GM12873 (cell line): Measurements from ENCODE around the gene YJU2.

Experiments
- TF ChIP-seq, protein P1 (sequence below): IDR thresholded peaks from 2 replicates; pipeline ENCODE4 v1.5.1; 2012; ENCODE audit warnings: low read depth, mild to moderate bottlenecking, moderate library complexity, low read length, control low read depth; ENCODE audit not compliant: insufficient read depth; ENCODE audit errors: missing control alignments

Gene YJU2

DNA sequence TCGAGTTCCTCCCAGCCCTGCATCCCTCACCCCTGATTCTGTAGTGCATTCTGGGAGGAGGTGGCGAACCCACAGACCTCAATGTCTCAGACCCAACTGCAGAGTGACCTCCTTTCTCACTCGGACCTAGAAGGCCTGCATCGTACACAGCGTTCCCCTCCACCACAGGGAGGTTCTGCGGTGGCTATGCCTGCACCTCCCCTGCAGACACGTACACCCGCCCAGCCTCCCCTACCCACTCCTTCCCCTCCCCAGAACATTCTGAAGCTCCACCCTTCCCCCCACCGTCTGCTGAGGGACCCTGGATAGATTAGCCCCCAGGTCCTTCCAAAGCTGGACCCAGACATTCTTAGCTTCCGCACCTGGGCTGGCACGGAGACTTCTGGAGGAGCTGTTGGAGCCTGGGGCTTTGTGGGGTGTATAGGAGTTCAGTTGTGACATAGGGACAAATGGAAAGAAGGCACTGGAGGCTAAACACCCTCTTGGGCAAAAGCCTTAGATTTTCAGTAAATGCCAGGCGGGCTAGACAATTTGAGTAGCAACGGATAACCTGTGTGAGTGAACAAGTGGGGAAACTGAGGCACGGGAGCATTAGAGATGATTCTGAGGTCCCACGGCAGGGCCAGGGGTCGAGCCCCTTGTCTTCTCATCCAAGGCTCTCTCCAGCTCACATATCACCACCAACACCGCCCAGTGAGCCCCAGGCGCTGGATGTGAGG, 57.1 kb downstream of the YJU2 start:
- TF ChIP-seq, protein P1, sequence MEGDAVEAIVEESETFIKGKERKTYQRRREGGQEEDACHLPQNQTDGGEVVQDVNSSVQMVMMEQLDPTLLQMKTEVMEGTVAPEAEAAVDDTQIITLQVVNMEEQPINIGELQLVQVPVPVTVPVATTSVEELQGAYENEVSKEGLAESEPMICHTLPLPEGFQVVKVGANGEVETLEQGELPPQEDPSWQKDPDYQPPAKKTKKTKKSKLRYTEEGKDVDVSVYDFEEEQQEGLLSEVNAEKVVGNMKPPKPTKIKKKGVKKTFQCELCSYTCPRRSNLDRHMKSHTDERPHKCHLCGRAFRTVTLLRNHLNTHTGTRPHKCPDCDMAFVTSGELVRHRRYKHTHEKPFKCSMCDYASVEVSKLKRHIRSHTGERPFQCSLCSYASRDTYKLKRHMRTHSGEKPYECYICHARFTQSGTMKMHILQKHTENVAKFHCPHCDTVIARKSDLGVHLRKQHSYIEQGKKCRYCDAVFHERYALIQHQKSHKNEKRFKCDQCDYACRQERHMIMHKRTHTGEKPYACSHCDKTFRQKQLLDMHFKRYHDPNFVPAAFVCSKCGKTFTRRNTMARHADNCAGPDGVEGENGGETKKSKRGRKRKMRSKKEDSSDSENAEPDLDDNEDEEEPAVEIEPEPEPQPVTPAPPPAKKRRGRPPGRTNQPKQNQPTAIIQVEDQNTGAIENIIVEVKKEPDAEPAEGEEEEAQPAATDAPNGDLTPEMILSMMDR, result no peak

DNA sequence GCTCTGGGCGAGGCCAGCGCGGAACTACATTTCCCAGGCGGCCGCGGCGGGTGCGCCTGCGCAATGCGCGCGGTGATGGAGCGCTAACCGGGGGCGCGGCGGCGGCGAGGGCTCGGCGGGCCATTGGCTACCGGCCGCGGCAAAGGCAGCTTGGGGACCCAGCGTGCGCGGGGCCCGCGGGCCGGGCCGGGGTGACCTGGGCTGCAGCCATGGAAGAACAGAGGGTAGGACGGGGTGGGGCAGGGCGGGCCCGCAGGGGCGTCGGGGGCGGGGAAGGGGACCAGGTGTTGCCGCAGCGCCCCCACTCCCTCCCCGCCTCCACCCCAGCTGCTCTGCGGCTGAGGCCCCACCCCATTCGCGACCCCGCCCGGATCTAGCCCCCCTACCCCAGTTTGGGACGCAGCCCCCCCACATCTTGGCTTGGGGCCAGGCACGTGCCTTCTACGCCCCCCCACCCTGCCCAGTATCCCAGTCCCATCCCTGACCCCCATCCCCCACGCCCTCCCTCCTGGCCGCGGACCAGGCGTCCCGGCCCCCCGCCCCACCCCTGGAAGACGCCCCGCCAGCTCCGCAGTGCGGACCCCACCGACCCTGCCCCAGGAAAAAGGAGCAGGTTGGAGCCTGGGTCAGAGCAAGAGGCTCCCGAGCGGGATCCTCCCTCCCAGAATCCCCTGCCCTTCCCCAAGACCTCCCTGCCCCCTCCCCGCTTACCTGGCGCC, 57.8 kb downstream of the YJU2 start, which contains the start of gene FSD1:
TSS of gene FSD1 (plus strand) at position 61 of the 719 bp plus-strand sequence. CDS start at position 210, 149 bp downstream.
- TF ChIP-seq, protein P1, result no peak

DNA sequence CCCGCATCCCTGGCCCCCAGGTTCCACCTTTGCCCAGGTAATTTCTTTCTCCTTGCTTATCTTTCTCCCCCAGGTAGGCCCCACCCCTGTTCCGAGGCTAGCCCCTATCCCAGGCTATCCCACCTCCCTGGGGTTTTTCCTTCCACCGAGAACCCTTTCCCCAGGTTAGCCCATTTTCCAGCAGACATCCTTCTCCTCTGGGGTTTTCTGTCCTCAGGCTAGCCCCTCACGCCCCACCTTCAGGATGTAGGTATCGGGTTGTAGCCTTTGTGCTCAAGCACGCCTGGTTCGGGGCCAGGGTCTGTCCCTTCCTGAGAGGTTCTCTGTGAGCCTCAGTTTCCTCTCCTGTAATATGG, 58.4 kb downstream of the YJU2 start:
- TF ChIP-seq, protein P1, result no peak

DNA sequence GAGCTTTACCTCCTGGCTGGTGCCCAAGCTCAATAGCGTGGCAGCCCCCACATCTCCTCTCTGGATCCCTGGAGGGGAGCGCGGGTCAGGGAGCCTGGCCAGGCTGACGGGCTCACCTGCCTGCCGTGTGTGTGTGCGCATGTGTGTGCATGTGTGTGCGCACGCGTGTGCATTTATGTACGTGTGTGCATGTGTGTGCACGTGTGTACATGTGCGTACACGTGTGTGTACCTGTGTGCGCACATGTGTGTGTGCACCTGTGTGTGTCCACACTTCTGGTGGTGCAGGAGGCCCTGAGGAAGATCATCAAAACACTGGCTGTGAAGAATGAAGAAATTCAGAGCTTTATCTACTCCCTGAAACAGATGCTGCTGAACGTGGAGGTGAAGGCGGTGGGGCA, 58.8 kb downstream of the YJU2 start:
- TF ChIP-seq, protein P1, result no peak

DNA sequence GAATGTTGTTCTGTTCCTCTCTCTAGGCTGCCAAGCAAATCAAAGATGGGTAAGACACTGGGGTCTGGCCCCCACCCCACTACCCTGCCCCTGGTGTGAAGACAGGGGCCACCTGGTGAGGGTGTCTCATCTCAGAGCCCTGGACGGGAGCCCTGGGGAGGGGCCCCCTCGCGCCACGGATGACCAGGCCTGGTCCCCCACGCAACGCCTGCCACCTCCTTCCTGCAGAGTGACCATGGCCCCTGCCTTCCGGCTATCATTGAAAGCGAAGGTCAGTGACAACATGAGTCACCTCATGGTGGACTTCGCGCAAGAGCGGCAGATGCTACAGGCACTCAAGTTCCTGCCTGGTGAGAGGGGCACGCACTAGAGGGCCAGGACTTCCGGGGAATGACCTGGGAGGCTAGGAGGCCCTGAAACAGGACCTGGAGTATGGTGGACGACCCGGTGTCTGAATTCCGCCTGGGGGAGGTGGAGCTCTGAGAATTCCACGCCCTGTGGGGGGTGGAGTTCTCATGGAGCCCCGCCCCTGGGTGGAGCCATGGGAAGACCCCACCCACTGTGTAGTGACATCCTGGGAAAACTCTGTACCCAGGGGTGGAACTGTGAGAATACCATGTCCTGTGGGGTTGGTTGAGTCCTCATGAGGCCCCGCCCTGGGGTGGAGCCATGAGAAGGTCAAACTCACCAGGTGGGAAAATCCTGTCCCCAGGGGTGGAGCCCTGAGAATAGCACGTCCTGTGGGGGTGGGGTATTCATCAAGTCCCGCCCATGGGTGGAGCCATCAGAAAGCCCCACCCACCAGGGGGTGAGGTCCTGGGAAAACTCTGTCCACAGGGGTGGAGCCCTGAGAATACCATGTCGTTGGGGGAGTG, 63.6 kb downstream of the YJU2 start:
- TF ChIP-seq, protein P1, result no peak

DNA sequence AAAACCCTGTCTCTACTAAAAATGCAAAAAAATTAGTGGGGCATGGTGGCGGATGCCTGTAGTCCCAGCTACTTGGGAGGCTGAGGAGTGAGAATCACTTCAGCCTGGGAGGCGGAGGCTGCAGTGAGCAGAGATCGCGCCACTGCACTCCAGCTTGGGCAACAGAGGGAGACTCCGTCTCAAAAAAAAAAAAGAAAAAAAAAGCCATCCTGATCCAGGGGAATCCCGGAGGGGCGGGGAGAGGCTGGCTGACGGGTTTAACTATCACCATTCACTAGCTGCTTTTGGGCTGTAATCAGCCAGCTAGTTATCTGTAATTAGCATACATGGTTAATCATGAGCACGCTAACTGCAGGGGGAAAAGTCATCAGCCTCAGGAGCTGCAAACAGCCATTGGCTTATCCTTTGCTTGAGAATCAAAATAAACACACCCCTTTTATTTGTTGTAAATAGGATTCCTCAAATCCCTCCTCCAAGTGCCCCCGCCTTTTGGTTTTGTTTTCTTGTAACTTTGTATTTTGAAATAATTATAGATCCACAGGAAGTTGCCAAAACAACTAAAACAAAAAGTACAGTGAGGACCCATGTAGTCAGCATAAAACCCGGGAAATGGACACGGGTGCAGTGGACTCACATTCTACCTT, 67.1 kb downstream of the YJU2 start:
- TF ChIP-seq, protein P1, result no peak
